K562 (cell line): ENCODE results near the gene GATC. TPM values are rescaled to one million over a fixed set of nuclear protein-coding genes. Genes with fewer than 3 reads are reported as not detected.

Source experiments
- COPS2 ChIP-seq: fragments of 450-650 bp; conservative IDR thresholded peaks from 2 replicates; pipeline ENCODE4 v1.6.1; 2016; ENCODE audit warnings: mild to moderate bottlenecking, moderate library complexity
- DACH1 ChIP-seq: fragments of 450-650 bp; IDR thresholded peaks from 2 replicates; pipeline ENCODE4 v1.6.1; 2018; ENCODE audit not compliant: partially characterized antibody
- ESRRA ChIP-seq: fragments of 450-650 bp; IDR thresholded peaks from 2 replicates; pipeline ENCODE4 v1.6.1; 2014; ENCODE audit warnings: low read depth, mild to moderate bottlenecking, moderate library complexity, borderline replicate concordance
- HMGN3 ChIP-seq: IDR thresholded peaks from 2 replicates; pipeline ENCODE4 v1.6.1; 2011; ENCODE audit warnings: borderline replicate concordance, low read depth, mild to moderate bottlenecking, mixed read lengths, low read length; ENCODE audit not compliant: insufficient read length; ENCODE audit errors: extremely low read depth
- MCM2 ChIP-seq: fragments of 450-650 bp; IDR thresholded peaks from 2 replicates; pipeline ENCODE4 v1.6.1; 2017; ENCODE audit warnings: low read depth, mild to moderate bottlenecking
- MYBL2 ChIP-seq, 2 experiments: fragments of 450-650 bp in 1 of 2; sonication (generic) in 1 of 2; formaldehyde crosslinking in 1 of 2; IDR thresholded peaks; 2 replicates each; pipeline versions ENCODE4 v1.6.1 to v1.8.1; 2017 to 2022; ENCODE audit warnings: borderline replicate concordance in 1 of 2, inconsistent platforms in 1 of 2, low read depth in 1 of 2, mild to moderate bottlenecking in 1 of 2, missing genetic modification reagents in 1 of 2, moderate library complexity in 1 of 2
- NR2C1 ChIP-seq, 2 experiments: fragments of 450-650 bp; IDR thresholded peaks; 2 replicates each; pipeline ENCODE4 v1.6.1; 2017; ENCODE audit warnings: mild to moderate bottlenecking in 2 of 2, antibody characterized with exemption in 1 of 2, inconsistent platforms in 1 of 2, missing compliant biosample characterization in 1 of 2, missing genetic modification characterization in 1 of 2
- SRSF9 ChIP-seq: fragments of 200-400 bp; formaldehyde crosslinking; IDR thresholded peaks from 2 replicates; pipeline ENCODE4 v1.6.1; 2017; ENCODE audit warnings: low read depth, low read length, borderline replicate concordance
- TCF7L2 ChIP-seq: fragments of 150-350 bp; IDR thresholded peaks from 2 replicates; pipeline ENCODE4 v1.6.1; 2016; ENCODE audit warnings: low read depth, mild to moderate bottlenecking, low read length, moderate library complexity
- ZBED1 ChIP-seq: IDR thresholded peaks from 2 replicates; pipeline ENCODE4 v1.6.1; 2014
- ZFX ChIP-seq: sonication (generic); formaldehyde crosslinking; IDR thresholded peaks from 2 replicates; pipeline ENCODE4 v1.8.0; 2022; ENCODE audit warnings: mild to moderate bottlenecking, missing genetic modification reagents, moderate library complexity
- ZKSCAN3 ChIP-seq: fragments of 250-450 bp; sonication (Bioruptor Pico); IDR thresholded peaks from 2 replicates; pipeline ENCODE4 v1.4.0; 2020
- ZMIZ1 ChIP-seq, 2 experiments: fragments of 150-350 bp in 1 of 2; IDR thresholded peaks; 2 replicates each; pipeline ENCODE4 v1.6.1; 2012 to 2016; ENCODE audit warnings: low read depth in 2 of 2, low read length in 2 of 2, mild to moderate bottlenecking in 1 of 2, moderate library complexity in 1 of 2
- ZNF224 ChIP-seq: sonication (generic); formaldehyde crosslinking; IDR thresholded peaks from 2 replicates; pipeline ENCODE4 v1.8.0; 2022; ENCODE audit warnings: mild to moderate bottlenecking, missing genetic modification reagents
- ZNF384 ChIP-seq: IDR thresholded peaks from 2 replicates; pipeline ENCODE4 v1.6.1; 2012; ENCODE audit warnings: low read depth, low read length, improper control_type of control experiment
- ZZZ3 ChIP-seq: fragments of 450-650 bp; IDR thresholded peaks from 2 replicates; pipeline ENCODE4 v1.6.1; 2016; ENCODE audit warnings: antibody characterized with exemption, mild to moderate bottlenecking, moderate library complexity
- polyA plus RNA-seq, 8 experiments: library from polyadenylated mRNA; depleted of rRNA in 4 of 8; stranded (reverse) in 5 of 8; unstranded in 3 of 8; fragments of >200 nt; fragmentation: Nextera tagmentation in 2 of 8; fragmentation: Illumina TruSeq in 1 of 8; extraction: Ambion mirVana in 2 of 8; extraction: Trizol in 1 of 8; gene quantifications; 2 replicates each; pipeline versions ENCODE4 v1.2.1 to v1.2.3, GENCODE V29; 2011 to 2014; ENCODE audit warnings: inconsistent platforms in 1 of 8, missing spikeins in 1 of 8
- total RNA-seq, 7 experiments: library from RNA; depleted of rRNA in 6 of 7; stranded (reverse); fragments of >200 nt in 6 of 7; fragmentation: Illumina TruSeq in 2 of 7; extraction: Trizol in 2 of 7; gene quantifications; 2 replicates each; pipeline versions ENCODE4 v1.2.1 to v1.2.3, GENCODE V29; 2011 to 2021; ENCODE audit warnings: low replicate concordance in 1 of 7
- TF ChIP-seq, protein P1 (sequence below): fragments of 450-650 bp; IDR thresholded peaks from 2 replicates; pipeline ENCODE4 v1.6.1; 2016; ENCODE audit warnings: mild to moderate bottlenecking
- TF ChIP-seq, protein P2 (sequence below): fragments of 450-650 bp; formaldehyde crosslinking; IDR thresholded peaks from 2 replicates; pipeline ENCODE4 v1.4.0; 2022; ENCODE audit warnings: mild to moderate bottlenecking, moderate library complexity
- TF ChIP-seq, protein P3 (sequence below): fragments of 250-450 bp; sonication (Bioruptor Pico); IDR thresholded peaks from 2 replicates; pipeline ENCODE4 v1.5.0; 2021

Gene GATC
- total and polyA plus RNA-seq, 9 of the 15 experiments (the other 6 are each of a cell fraction or from before 2014, with no cell fraction given): 5.8 to 52.6 (median 28.2) TPM

DNA sequence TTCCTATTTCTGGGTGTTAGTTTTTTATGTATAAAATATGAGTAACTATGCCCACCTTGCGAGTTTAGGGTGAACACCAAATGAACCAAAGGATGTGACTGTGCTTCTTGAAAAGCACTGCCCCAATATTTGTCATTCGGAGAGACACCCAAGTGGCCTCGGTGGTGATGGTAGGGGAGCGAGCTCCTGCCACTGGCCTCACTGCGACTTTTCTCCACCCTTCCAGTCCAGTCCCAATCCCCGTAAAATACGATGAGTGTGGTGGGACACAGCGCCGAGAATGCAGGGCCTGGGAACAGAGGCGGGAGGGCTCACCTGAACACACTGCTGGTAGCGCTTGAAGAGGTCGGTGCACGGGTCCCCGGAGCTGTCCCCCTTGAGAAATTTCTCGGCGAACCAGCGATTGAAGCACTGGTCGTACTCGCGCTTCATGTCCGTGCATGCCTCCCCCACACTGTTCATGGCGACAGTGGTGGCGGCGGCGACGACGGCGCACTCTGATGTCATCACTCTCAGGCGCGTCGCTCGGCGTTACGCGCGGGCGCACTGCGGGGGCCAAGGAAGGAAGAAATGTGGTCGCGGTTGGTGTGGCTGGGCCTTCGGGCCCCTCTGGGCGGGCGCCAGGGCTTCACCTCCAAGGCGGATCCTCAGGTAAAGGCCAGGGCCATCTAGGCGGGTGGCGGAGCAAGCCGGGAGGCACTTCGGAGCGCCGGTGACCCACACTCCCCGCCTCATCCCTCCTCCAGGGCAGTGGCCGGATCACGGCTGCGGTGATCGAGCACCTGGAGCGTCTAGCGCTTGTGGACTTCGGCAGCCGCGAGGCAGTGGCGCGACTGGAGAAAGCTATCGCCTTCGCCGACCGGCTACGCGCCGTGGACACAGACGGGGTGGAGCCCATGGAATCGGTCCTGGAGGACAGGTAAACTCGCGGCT lies at the start of gene GATC, which contains the start of gene TRIAP1 (continued):
- TF ChIP-seq ESRRA (peak; percentile 81), ZFX (CRISPR knock-in tag) (peak; percentile 97), ZKSCAN3 (no peak), HMGN3 (peak; percentile 71), MCM2 (no peak), ZMIZ1 (IDR thresholded peaks at IDR 0.05; ENCODE audit: low read depth in 2 of 2, low read length in 2 of 2) (no peak), DACH1 (peak; percentile 73), SRSF9 (no peak), NR2C1 (IDR thresholded peaks at IDR 0.05) (peak; percentile 63), NR2C1 (tag; IDR thresholded peaks at IDR 0.05) (peak; percentile 60), ZBED1 (no peak; the same call in 1 of the 2 replicates), COPS2 (no peak; the same call in 1 of the 2 replicates), MYBL2 (IDR thresholded peaks at IDR 0.05; ENCODE audit: low read depth) (no peak), MYBL2 (CRISPR knock-in tag; IDR thresholded peaks at IDR 0.05; ENCODE audit: borderline replicate concordance) (no peak), ZNF224 (no peak), TCF7L2 (no peak), ZNF384 (peak; percentile 59), ZZZ3 (no peak)
- TF ChIP-seq, protein P1, sequence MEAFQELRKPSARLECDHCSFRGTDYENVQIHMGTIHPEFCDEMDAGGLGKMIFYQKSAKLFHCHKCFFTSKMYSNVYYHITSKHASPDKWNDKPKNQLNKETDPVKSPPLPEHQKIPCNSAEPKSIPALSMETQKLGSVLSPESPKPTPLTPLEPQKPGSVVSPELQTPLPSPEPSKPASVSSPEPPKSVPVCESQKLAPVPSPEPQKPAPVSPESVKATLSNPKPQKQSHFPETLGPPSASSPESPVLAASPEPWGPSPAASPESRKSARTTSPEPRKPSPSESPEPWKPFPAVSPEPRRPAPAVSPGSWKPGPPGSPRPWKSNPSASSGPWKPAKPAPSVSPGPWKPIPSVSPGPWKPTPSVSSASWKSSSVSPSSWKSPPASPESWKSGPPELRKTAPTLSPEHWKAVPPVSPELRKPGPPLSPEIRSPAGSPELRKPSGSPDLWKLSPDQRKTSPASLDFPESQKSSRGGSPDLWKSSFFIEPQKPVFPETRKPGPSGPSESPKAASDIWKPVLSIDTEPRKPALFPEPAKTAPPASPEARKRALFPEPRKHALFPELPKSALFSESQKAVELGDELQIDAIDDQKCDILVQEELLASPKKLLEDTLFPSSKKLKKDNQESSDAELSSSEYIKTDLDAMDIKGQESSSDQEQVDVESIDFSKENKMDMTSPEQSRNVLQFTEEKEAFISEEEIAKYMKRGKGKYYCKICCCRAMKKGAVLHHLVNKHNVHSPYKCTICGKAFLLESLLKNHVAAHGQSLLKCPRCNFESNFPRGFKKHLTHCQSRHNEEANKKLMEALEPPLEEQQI: peak; percentile 68; the same call in 1 of the 2 replicates
- TF ChIP-seq, protein P2, sequence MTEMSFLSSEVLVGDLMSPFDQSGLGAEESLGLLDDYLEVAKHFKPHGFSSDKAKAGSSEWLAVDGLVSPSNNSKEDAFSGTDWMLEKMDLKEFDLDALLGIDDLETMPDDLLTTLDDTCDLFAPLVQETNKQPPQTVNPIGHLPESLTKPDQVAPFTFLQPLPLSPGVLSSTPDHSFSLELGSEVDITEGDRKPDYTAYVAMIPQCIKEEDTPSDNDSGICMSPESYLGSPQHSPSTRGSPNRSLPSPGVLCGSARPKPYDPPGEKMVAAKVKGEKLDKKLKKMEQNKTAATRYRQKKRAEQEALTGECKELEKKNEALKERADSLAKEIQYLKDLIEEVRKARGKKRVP: no peak
- TF ChIP-seq, protein P3, sequence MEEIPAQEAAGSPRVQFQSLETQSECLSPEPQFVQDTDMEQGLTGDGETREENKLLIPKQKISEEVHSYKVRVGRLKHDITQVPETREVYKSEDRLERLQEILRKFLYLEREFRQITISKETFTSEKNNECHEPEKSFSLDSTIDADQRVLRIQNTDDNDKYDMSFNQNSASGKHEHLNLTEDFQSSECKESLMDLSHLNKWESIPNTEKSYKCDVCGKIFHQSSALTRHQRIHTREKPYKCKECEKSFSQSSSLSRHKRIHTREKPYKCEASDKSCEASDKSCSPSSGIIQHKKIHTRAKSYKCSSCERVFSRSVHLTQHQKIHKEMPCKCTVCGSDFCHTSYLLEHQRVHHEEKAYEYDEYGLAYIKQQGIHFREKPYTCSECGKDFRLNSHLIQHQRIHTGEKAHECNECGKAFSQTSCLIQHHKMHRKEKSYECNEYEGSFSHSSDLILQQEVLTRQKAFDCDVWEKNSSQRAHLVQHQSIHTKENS (CRISPR knock-in tag): no peak
